Measurements from ENCODE around the gene POU6F2. TPM values are rescaled to one million over a fixed set of nuclear protein-coding genes. Genes with fewer than 3 reads are reported as not detected.

The POU6F2 gene, protein sequence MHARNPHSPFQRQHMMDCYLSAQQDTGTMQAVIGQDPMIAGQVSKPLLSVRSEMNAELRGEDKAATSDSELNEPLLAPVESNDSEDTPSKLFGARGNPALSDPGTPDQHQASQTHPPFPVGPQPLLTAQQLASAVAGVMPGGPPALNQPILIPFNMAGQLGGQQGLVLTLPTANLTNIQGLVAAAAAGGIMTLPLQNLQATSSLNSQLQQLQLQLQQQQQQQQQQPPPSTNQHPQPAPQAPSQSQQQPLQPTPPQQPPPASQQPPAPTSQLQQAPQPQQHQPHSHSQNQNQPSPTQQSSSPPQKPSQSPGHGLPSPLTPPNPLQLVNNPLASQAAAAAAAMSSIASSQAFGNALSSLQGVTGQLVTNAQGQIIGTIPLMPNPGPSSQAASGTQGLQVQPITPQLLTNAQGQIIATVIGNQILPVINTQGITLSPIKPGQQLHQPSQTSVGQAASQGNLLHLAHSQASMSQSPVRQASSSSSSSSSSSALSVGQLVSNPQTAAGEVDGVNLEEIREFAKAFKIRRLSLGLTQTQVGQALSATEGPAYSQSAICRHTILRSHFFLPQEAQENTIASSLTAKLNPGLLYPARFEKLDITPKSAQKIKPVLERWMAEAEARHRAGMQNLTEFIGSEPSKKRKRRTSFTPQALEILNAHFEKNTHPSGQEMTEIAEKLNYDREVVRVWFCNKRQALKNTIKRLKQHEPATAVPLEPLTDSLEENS
- 3.1 and 3.9 TPM in 2 replicates for total RNA-seq (2022)
- Bru-seq, nascent RNA: percentile 47 among the genes with signal in this experiment
- percentile 45 among the genes with signal in this experiment for BruChase-seq, experiment 1, labeled RNA remaining after a 2-hour chase
- percentile 36 among the genes with signal in this experiment for BruChase-seq, experiment 2, labeled RNA remaining after a 6-hour chase
- long read RNA-seq, partial matches to known transcripts: 1 of 3 reads
- long read RNA-seq, other reads (novel, unspliced or antisense): 2 of 3 reads

GRCh38 chr7:38977685-38978084 lies at the start of gene POU6F2:
Gene POU6F2 (plus strand): TSS chr7:38977909. CDS start chr7:38977954, 45 bp downstream.
- Mint-ChIP-seq H3K9me3 (ENCODE audit: unreplicated experiment) (peaks cover 10% of the 10 kb centered on the region), H3K27me3 (ENCODE audit: insufficient read depth, unreplicated experiment) (peaks cover 6% of the 10 kb centered on the region), H3K4me1 (ENCODE audit: low read depth, unreplicated experiment) (no peaks in the 10 kb centered on the region), H3K27ac (ENCODE audit: unreplicated experiment) (no peak within 1 kb of the TSS), H3K4me3 (ENCODE audit: unreplicated experiment) (no peak within 1 kb of the TSS), H3K36me3 (ENCODE audit: insufficient read depth, unreplicated experiment) (no peaks in the 10 kb centered on the region)
- POLR2A ChIA-PET: no interaction called here
- DNase-seq: no peak
- TF ChIP-seq CTCF (IDR thresholded peaks at IDR 0.05; ENCODE audit: insufficient read depth in 1 of 2, low read depth in 1 of 2, low read length in 1 of 2, severe bottlenecking in 1 of 2, unreplicated experiment in 1 of 2): no peak
- no peaks in the 10 kb centered on the region for H3K36me3 ChIP-seq (ENCODE audit: control insufficient read depth, insufficient read depth, low read length)
- BruUV-seq (replicated peaks): no TSS peak
- H3K4me1 ChIP-seq: no peaks in the 10 kb centered on the region
- H3K9me3 ChIP-seq: no peaks in the 10 kb centered on the region
- CTCF ChIA-PET: no interaction called here
- H3K27me3 ChIP-seq (replicated peaks; ENCODE audit: control insufficient read depth, insufficient read depth, low read length): no peaks in the 10 kb centered on the region
- intact Hi-C loops (cut with micrococcal nuclease; ENCODE audit: unreplicated experiment): no loop called here
- H3K4me3 ChIP-seq (ENCODE audit: low read depth, low read length): no peak within 1 kb of the TSS

DNA sequence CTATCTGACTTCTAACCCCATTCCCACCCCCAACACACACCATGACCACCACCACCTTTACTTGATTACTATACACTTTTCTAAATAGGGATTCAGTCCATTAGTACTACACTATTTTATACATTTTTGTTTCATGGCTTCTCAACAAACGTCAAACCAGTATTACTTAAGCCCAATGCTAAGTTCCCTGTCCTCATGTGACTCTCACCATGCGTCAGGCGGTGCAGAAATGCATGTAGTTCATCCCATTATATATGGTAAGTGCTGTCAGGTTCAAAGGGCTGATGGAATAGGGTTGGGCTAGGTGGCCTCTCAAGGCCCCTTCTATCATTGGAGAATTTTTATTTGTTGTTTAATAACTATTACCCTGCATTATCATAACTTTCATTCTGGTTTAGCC lies 49.2 kb upstream of the POU6F2 start:
- Mint-ChIP-seq H3K27ac (ENCODE audit: unreplicated experiment) (no peak overlapping the region), H3K4me3 (ENCODE audit: unreplicated experiment) (no peak overlapping the region), H3K36me3 (ENCODE audit: insufficient read depth, unreplicated experiment) (no peaks in the 10 kb centered on the region), H3K9me3 (ENCODE audit: unreplicated experiment) (peaks cover 10% of the 10 kb centered on the region), H3K27me3 (ENCODE audit: insufficient read depth, unreplicated experiment) (no peaks in the 10 kb centered on the region), H3K4me1 (ENCODE audit: low read depth, unreplicated experiment) (peaks cover 7% of the 10 kb centered on the region)
- H3K36me3 ChIP-seq (ENCODE audit: control insufficient read depth, insufficient read depth, low read length): no peaks in the 10 kb centered on the region
- peaks cover 19% of the 10 kb centered on the region for H3K4me1 ChIP-seq
- intact Hi-C loops (cut with micrococcal nuclease; ENCODE audit: unreplicated experiment): no loop called here
- CTCF ChIA-PET: no interaction called here
- TF ChIP-seq CTCF (IDR thresholded peaks at IDR 0.05; ENCODE audit: insufficient read depth in 1 of 2, low read depth in 1 of 2, low read length in 1 of 2, severe bottlenecking in 1 of 2, unreplicated experiment in 1 of 2): no peak
- H3K9me3 ChIP-seq: no peaks in the 10 kb centered on the region
- no TSS peak for BruUV-seq (replicated peaks)
- no peak for DNase-seq
- POLR2A ChIA-PET: no interaction called here
- H3K27me3 ChIP-seq (replicated peaks; ENCODE audit: control insufficient read depth, insufficient read depth, low read length): no peaks in the 10 kb centered on the region
- H3K4me3 ChIP-seq (ENCODE audit: low read depth, low read length): no peak overlapping the region

DNA sequence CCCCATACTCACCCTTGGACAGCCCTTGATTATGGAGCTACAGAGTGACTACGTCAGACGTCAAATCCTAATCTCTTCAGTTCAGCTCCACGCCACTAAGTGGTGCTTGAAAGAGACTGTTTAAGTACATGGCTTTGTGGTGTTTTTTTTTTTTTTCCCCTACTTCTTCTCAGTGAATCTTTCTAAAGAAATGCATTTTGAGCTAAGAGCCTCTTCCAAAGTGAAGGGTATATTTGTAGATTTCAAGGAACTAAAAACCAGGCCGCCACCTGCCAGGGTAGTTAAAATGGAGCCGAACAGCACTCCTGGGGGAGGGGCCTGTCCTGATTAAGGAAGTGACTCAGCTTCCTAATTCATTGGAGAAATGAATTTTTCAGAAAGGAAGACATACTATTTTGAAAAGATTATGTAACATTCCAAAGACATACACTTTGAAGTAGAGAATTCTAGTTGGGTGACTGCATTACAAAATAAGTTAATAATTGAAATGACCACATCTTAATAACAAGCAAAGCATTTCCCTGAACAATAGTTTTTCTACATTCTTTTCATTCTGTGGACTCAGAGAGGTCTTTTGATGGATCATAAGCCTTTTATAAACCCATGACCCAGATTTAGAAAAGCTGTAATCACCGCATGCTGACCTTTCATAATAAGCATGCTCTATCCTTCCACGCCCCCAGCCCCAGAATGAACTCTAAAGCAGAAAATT lies 48.1 kb upstream of the POU6F2 start:
- TF ChIP-seq CTCF (IDR thresholded peaks at IDR 0.05; ENCODE audit: insufficient read depth in 1 of 2, low read depth in 1 of 2, low read length in 1 of 2, severe bottlenecking in 1 of 2, unreplicated experiment in 1 of 2): no peak
- peak in 1 of 2 experiments; percentile 63 for DNase-seq
- H3K4me3 ChIP-seq (ENCODE audit: low read depth, low read length): no peak overlapping the region
- Mint-ChIP-seq H3K36me3 (ENCODE audit: insufficient read depth, unreplicated experiment) (no peaks in the 10 kb centered on the region), H3K4me1 (ENCODE audit: low read depth, unreplicated experiment) (peaks cover 7% of the 10 kb centered on the region), H3K27me3 (ENCODE audit: insufficient read depth, unreplicated experiment) (no peaks in the 10 kb centered on the region), H3K4me3 (ENCODE audit: unreplicated experiment) (peak overlapping the region; percentile 4), H3K27ac (ENCODE audit: unreplicated experiment) (peak overlapping the region; percentile 77), H3K9me3 (ENCODE audit: unreplicated experiment) (peaks cover 10% of the 10 kb centered on the region)
- intact Hi-C loops (cut with micrococcal nuclease; ENCODE audit: unreplicated experiment): loop anchor here (1.0 to 10.0 kb wide), 7 partner anchors 20 to 523 kb away; partner anchors contain the start of gene VPS41
- POLR2A ChIA-PET: no interaction called here
- BruUV-seq (replicated peaks): no TSS peak
- peaks cover 19% of the 10 kb centered on the region for H3K4me1 ChIP-seq
- no peaks in the 10 kb centered on the region for H3K36me3 ChIP-seq (ENCODE audit: control insufficient read depth, insufficient read depth, low read length)
- H3K9me3 ChIP-seq: no peaks in the 10 kb centered on the region
- no peaks in the 10 kb centered on the region for H3K27me3 ChIP-seq (replicated peaks; ENCODE audit: control insufficient read depth, insufficient read depth, low read length)
- CTCF ChIA-PET: interaction anchor here (0.7 kb wide), 1 partner anchor 260 kb away, joined by 3 read pairs; no protein-coding TSS in a partner anchor

All from Caco-2 (cell line).